ENCODE measurements around the gene FOCAD. TPM values are rescaled to one million over a fixed set of nuclear protein-coding genes. Genes with fewer than 3 reads are reported as not detected.

Gene FOCAD
- total RNA-seq, 1 donor from 2014 or later, result 104 TPM

DNA sequence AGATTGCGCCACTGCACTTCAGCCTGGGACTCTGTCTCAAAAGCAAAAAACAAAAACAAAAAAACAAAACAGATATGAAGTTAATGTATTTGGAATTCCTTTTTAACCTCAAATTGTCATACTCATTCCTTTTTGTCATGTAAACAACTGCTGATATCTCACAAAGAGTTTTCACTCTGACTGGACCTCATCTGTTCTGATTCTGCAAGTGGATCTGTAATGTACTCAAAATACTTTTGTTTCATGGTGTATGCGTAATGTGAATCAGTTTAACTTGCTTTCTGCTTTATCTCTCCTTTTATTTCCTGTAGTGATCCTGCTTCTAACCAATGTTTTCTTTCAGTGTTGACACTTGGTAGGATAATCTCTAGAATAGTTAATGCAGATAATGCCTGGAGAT lies 106.7 kb downstream of the FOCAD start:
- no peaks in the 10 kb centered on the region for H3K4me1 Mint-ChIP-seq (ENCODE audit: low read depth, unreplicated experiment)
- H3K27ac Mint-ChIP-seq (ENCODE audit: unreplicated experiment), result no peak overlapping the region
- H3K36me3 Mint-ChIP-seq (ENCODE audit: unreplicated experiment), result no peaks in the 10 kb centered on the region

DNA sequence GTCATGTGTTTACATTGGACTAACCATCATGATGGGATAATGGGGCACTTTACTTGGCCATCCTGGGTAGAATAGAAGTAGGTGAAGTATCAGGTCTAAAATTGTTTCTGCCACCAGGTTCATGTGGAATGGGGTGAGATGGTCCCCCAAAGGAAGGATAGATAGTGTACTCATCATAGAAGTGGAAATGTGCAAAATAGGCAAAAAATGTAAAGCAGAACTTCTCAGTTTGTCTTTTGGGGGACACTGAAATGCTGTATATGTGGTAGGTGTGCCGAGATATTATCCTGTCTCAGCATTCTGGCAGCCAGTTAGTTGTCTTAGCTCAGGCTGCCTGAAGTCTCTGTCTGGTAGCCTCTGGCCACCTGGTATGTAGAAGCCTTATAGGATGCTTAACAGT lies 107.6 kb downstream of the FOCAD start:
- no peak overlapping the region for H3K27ac Mint-ChIP-seq (ENCODE audit: unreplicated experiment)
- DNase-seq, result no peak
- H3K27me3 Mint-ChIP-seq (ENCODE audit: unreplicated experiment), result no peaks in the 10 kb centered on the region
- H3K9me3 Mint-ChIP-seq (ENCODE audit: unreplicated experiment), result no peaks in the 10 kb centered on the region
- H3K4me1 Mint-ChIP-seq (ENCODE audit: low read depth, unreplicated experiment), result no peaks in the 10 kb centered on the region
- TF ChIP-seq, protein P1, sequence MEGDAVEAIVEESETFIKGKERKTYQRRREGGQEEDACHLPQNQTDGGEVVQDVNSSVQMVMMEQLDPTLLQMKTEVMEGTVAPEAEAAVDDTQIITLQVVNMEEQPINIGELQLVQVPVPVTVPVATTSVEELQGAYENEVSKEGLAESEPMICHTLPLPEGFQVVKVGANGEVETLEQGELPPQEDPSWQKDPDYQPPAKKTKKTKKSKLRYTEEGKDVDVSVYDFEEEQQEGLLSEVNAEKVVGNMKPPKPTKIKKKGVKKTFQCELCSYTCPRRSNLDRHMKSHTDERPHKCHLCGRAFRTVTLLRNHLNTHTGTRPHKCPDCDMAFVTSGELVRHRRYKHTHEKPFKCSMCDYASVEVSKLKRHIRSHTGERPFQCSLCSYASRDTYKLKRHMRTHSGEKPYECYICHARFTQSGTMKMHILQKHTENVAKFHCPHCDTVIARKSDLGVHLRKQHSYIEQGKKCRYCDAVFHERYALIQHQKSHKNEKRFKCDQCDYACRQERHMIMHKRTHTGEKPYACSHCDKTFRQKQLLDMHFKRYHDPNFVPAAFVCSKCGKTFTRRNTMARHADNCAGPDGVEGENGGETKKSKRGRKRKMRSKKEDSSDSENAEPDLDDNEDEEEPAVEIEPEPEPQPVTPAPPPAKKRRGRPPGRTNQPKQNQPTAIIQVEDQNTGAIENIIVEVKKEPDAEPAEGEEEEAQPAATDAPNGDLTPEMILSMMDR (IDR thresholded peaks at IDR 0.05; ENCODE audit: partially characterized antibody, unreplicated experiment), result no peak
- no peak overlapping the region for H3K4me3 Mint-ChIP-seq (ENCODE audit: unreplicated experiment)
- H3K36me3 Mint-ChIP-seq (ENCODE audit: unreplicated experiment), result no peaks in the 10 kb centered on the region

More for the DNA sequence above, 106.7 kb downstream of the FOCAD start:
- H3K9me3 Mint-ChIP-seq (ENCODE audit: unreplicated experiment), result no peaks in the 10 kb centered on the region
- H3K27me3 Mint-ChIP-seq (ENCODE audit: unreplicated experiment), result no peaks in the 10 kb centered on the region
- TF ChIP-seq, protein P1 (IDR thresholded peaks at IDR 0.05; ENCODE audit: partially characterized antibody, unreplicated experiment), result no peak
- no peak for DNase-seq
- no peak overlapping the region for H3K4me3 Mint-ChIP-seq (ENCODE audit: unreplicated experiment)

GRCh38 chr9:20804489-20805250 lies 120.6 kb downstream of the FOCAD start:
- Mint-ChIP-seq H3K4me3 (ENCODE audit: unreplicated experiment) (no peak overlapping the region), H3K4me1 (ENCODE audit: low read depth, unreplicated experiment) (peaks cover 6% of the 10 kb centered on the region), H3K36me3 (ENCODE audit: unreplicated experiment) (no peaks in the 10 kb centered on the region), H3K9me3 (ENCODE audit: unreplicated experiment) (no peaks in the 10 kb centered on the region), H3K27me3 (ENCODE audit: unreplicated experiment) (no peaks in the 10 kb centered on the region), H3K27ac (ENCODE audit: unreplicated experiment) (no peak overlapping the region)
- TF ChIP-seq, protein P1 (IDR thresholded peaks at IDR 0.05; ENCODE audit: partially characterized antibody, unreplicated experiment), result no peak
- no peak for DNase-seq

DNA sequence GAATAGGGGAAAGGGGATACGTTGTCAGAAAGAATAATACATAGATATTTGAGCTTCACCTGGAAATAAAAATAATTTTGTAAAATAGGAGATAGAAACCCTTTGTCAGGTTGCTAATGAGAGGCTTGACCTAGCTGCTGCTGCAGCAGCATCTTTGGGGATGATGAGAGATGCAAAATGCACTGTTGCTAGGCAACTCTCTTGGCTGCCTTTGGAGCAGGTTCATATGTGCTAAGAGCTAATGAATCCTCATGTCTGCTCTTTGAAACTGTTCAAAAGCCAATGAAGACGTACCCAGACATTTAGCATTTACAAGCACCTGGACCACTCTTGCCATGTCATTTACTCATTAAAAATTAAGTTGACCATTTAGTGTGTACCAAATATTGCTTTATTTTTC lies 121.7 kb downstream of the FOCAD start:
- Mint-ChIP-seq H3K27ac (ENCODE audit: unreplicated experiment) (peak overlapping the region; percentile 39), H3K9me3 (ENCODE audit: unreplicated experiment) (no peaks in the 10 kb centered on the region), H3K27me3 (ENCODE audit: unreplicated experiment) (no peaks in the 10 kb centered on the region), H3K4me1 (ENCODE audit: low read depth, unreplicated experiment) (peaks cover 6% of the 10 kb centered on the region), H3K4me3 (ENCODE audit: unreplicated experiment) (no peak overlapping the region), H3K36me3 (ENCODE audit: unreplicated experiment) (no peaks in the 10 kb centered on the region)
- TF ChIP-seq, protein P1 (IDR thresholded peaks at IDR 0.05; ENCODE audit: partially characterized antibody, unreplicated experiment), result no peak
- no peak for DNase-seq

- Mint-ChIP-seq H3K4me1 (ENCODE audit: low read depth, unreplicated experiment) (peaks cover 6% of the 10 kb centered on the region), H3K36me3 (ENCODE audit: unreplicated experiment) (no peaks in the 10 kb centered on the region), H3K9me3 (ENCODE audit: unreplicated experiment) (no peaks in the 10 kb centered on the region), H3K4me3 (ENCODE audit: unreplicated experiment) (no peak overlapping the region), H3K27me3 (ENCODE audit: unreplicated experiment) (no peaks in the 10 kb centered on the region), H3K27ac (ENCODE audit: unreplicated experiment) (no peak overlapping the region)
- DNase-seq, result no peak
- TF ChIP-seq, protein P1 (IDR thresholded peaks at IDR 0.05; ENCODE audit: partially characterized antibody, unreplicated experiment), result no peak
These were observed 123.9 kb downstream of the FOCAD start for GRCh38 chr9:20808002-20808401.
